Loucy (cell line): ENCODE data around the gene FAM83F.

Experiments used
- H2AFZ ChIP-seq: fragments of 200-600 bp; sonication (generic); 2 replicates; pipeline ENCODE4 v1.6.0; 2016; ENCODE audit warnings: antibody characterized with exemption, mild to moderate bottlenecking, low read length, moderate library complexity
- H3F3A ChIP-seq: fragments of 200-600 bp; 2 replicates; pipeline ENCODE4 v1.6.0; 2016; ENCODE audit warnings: antibody characterized with exemption, low read depth, mild to moderate bottlenecking
- H3K27me3 ChIP-seq: fragments of 200-600 bp; sonication (generic); 2 replicates; pipeline ENCODE4 v1.6.1; 2014; ENCODE audit warnings: low read length, mild to moderate bottlenecking; ENCODE audit not compliant: insufficient read depth, poor library complexity, severe bottlenecking
- H3K36me3 ChIP-seq: fragments of 200-600 bp; sonication (generic); 2 replicates; pipeline ENCODE4 v1.6.1; 2016; ENCODE audit warnings: low read length; ENCODE audit not compliant: insufficient read depth
- H3K4me1 ChIP-seq: fragments of 200-600 bp; sonication (generic); 2 replicates; pipeline ENCODE4 v1.5.1; 2014; ENCODE audit warnings: low read length, mild to moderate bottlenecking; ENCODE audit not compliant: insufficient read depth, poor library complexity, severe bottlenecking
- H3K4me2 ChIP-seq: fragments of 200-600 bp; sonication (generic); 2 replicates; pipeline ENCODE4 v1.6.0; 2014; ENCODE audit warnings: antibody characterized with exemption, low read length, low read depth, mild to moderate bottlenecking; ENCODE audit not compliant: poor library complexity, severe bottlenecking
- H3K4me3 ChIP-seq: fragments of 200-600 bp; sonication (generic); 2 replicates; pipeline ENCODE4 v1.5.1; 2014; ENCODE audit warnings: low read length, mild to moderate bottlenecking, mixed read lengths; ENCODE audit not compliant: poor library complexity, severe bottlenecking
- H3K79me2 ChIP-seq: fragments of 200-600 bp; sonication (generic); 2 replicates; pipeline ENCODE4 v1.6.1; 2014; ENCODE audit warnings: low read length; ENCODE audit not compliant: insufficient read depth
- H3K9ac ChIP-seq: fragments of 200-600 bp; sonication (generic); 2 replicates; pipeline ENCODE4 v1.6.0; 2014; ENCODE audit warnings: mild to moderate bottlenecking, low read depth, low read length, moderate library complexity; ENCODE audit not compliant: poor library complexity, severe bottlenecking
- H3K9me2 ChIP-seq: fragments of 200-600 bp; sonication (generic); replicated peaks from 2 replicates; pipeline ENCODE4 v1.6.1; 2016; ENCODE audit warnings: low read depth, low read length, mixed read lengths
- H3K9me3 ChIP-seq: fragments of 200-600 bp; sonication (generic); 2 replicates; pipeline ENCODE4 v1.6.1; 2014; ENCODE audit warnings: mild to moderate bottlenecking, antibody characterized with exemption, low read length, low read depth; ENCODE audit not compliant: insufficient read depth
- H4K20me1 ChIP-seq: fragments of 200-600 bp; sonication (generic); 2 replicates; pipeline ENCODE4 v1.6.0; 2014; ENCODE audit warnings: antibody characterized with exemption, low read length, mild to moderate bottlenecking; ENCODE audit not compliant: insufficient read depth, poor library complexity, severe bottlenecking
- EZH2phosphoT487 ChIP-seq: fragments of 200-600 bp; IDR thresholded peaks from 2 replicates; pipeline ENCODE4 v1.6.1; 2018; ENCODE audit warnings: antibody characterized with exemption, mild to moderate bottlenecking, moderate library complexity, borderline replicate concordance
- TF ChIP-seq, protein P1 (sequence below): fragments of 200-600 bp; sonication (generic); conservative IDR thresholded peaks from 2 replicates; pipeline ENCODE4 v1.5.1; 2014; ENCODE audit warnings: mild to moderate bottlenecking, antibody characterized with exemption, low read length

Gene FAM83F

GRCh38 chr22:40053460-40053859 lies 58.7 kb downstream of the FAM83F start:
- H3K27me3 ChIP-seq: no peaks in the 10 kb centered on the region
- H3K79me2 ChIP-seq: peaks cover 93% of the 10 kb centered on the region
- peaks cover 60% of the 10 kb centered on the region for H4K20me1 ChIP-seq
- no peak overlapping the region for H3K4me3 ChIP-seq
- no peaks in the 10 kb centered on the region for H3K36me3 ChIP-seq
- peaks cover 81% of the 10 kb centered on the region for H3K4me1 ChIP-seq
- no peaks in the 10 kb centered on the region for H3K9me3 ChIP-seq
- H3F3A ChIP-seq: peaks cover 30% of the 10 kb centered on the region
- TF ChIP-seq, protein P1, sequence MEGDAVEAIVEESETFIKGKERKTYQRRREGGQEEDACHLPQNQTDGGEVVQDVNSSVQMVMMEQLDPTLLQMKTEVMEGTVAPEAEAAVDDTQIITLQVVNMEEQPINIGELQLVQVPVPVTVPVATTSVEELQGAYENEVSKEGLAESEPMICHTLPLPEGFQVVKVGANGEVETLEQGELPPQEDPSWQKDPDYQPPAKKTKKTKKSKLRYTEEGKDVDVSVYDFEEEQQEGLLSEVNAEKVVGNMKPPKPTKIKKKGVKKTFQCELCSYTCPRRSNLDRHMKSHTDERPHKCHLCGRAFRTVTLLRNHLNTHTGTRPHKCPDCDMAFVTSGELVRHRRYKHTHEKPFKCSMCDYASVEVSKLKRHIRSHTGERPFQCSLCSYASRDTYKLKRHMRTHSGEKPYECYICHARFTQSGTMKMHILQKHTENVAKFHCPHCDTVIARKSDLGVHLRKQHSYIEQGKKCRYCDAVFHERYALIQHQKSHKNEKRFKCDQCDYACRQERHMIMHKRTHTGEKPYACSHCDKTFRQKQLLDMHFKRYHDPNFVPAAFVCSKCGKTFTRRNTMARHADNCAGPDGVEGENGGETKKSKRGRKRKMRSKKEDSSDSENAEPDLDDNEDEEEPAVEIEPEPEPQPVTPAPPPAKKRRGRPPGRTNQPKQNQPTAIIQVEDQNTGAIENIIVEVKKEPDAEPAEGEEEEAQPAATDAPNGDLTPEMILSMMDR: no peak
- no peak for TF ChIP-seq EZH2phosphoT487
- no peak overlapping the region for H3K9ac ChIP-seq
- H3K9me2 ChIP-seq: no peaks in the 10 kb centered on the region
- H3K4me2 ChIP-seq: peak overlapping the region; percentile 98
- no peak overlapping the region for H2AFZ ChIP-seq

DNA sequence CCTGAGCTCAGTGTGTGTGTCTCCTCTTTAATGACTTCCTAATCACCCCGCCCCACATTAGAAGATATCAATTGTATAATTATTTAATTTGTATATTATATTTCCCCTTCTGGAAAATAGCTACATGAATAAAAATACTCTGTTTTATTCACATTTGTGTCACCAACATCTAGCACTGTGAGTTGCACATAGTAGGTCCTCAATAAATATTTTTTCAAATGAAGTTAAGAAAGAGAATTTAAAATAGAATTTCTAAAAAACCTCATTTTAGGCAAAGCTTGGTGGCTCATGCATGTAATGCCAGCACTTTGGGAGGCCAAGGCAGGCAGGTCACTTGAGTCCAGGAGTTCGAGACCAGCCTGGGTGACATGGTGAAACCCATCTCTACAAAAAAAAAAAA lies 59.7 kb downstream of the FAM83F start:
- Histone ChIP-seq H4K20me1 (peaks cover 59% of the 10 kb centered on the region), H3K4me3 (peak overlapping the region; percentile 73), H3K9me2 (no peaks in the 10 kb centered on the region), H3K79me2 (peaks cover 93% of the 10 kb centered on the region), H3K4me2 (peak overlapping the region; percentile 98), H3F3A (peaks cover 30% of the 10 kb centered on the region), H2AFZ (no peak overlapping the region), H3K27me3 (no peaks in the 10 kb centered on the region), H3K9me3 (no peaks in the 10 kb centered on the region), H3K4me1 (peaks cover 90% of the 10 kb centered on the region), H3K36me3 (no peaks in the 10 kb centered on the region), H3K9ac (peak overlapping the region; percentile 64)
- no peak for TF ChIP-seq EZH2phosphoT487
- TF ChIP-seq, protein P1: no peak

- H3K4me2 ChIP-seq: peak overlapping the region; percentile 98
- no peaks in the 10 kb centered on the region for H3K36me3 ChIP-seq
- no peaks in the 10 kb centered on the region for H3K27me3 ChIP-seq
- TF ChIP-seq, protein P1: no peak
- no peak for TF ChIP-seq EZH2phosphoT487
- peak overlapping the region; percentile 73 for H3K4me3 ChIP-seq
- H3K4me1 ChIP-seq: peaks cover 85% of the 10 kb centered on the region
- H3K9me2 ChIP-seq: no peaks in the 10 kb centered on the region
- peaks cover 59% of the 10 kb centered on the region for H4K20me1 ChIP-seq
- no peak overlapping the region for H2AFZ ChIP-seq
- H3K9ac ChIP-seq: peak overlapping the region; percentile 64
- peaks cover 30% of the 10 kb centered on the region for H3F3A ChIP-seq
- peaks cover 93% of the 10 kb centered on the region for H3K79me2 ChIP-seq
- H3K9me3 ChIP-seq: no peaks in the 10 kb centered on the region
Measured at GRCh38 chr22:40055143-40055883, 60.6 kb downstream of the FAM83F start.
